T follicular helper cell (primary cell): ENCODE results near the gene NRARP.
A peak's percentile ranks its signal among the peaks of the same experiment; 100 is the strongest.
"Not testable (repeated sequence)": the region's sequence is repeated elsewhere in the genome, so short reads cannot be mapped to it uniquely, and the experiment has no call there.

Experiments
- DNase-seq: peaks from one replicate; pipeline ENCODE4 v3.0.0-alpha.2; 2020; ENCODE audit warnings: low read depth
- total RNA-seq, 2 experiments: gene quantifications; one replicate each; lab custom pipeline; 2026; lab: John Stamatoyannopoulos, UW

The NRARP gene
- 0.66 to 6.4 reads per million in 2 experiments for total RNA-seq

- peak; percentile 87 for DNase-seq
These were observed at the start of gene NRARP for GRCh38 chr9:137302118-137302448. Gene NRARP, minus strand, starts transcription at chr9:137302271. Its CDS starts 343 bp downstream, at chr9:137301928.

GRCh38 chr9:137350696-137351584 is 48.9 kb upstream of the NRARP start:
- no peak for DNase-seq

GRCh38 chr9:137349471-137350033 is 47.5 kb upstream of the NRARP start:
- no peak for DNase-seq

- no peak for DNase-seq
These were observed 46.8 kb upstream of the NRARP start for GRCh38 chr9:137348769-137349470.

GRCh38 chr9:137347928-137348327 is 45.9 kb upstream of the NRARP start:
- DNase-seq: no peak

- DNase-seq: no peak
These were observed 40.4 kb upstream of the NRARP start for GRCh38 chr9:137342482-137342881.

- DNase-seq: no peak
These were observed 39.2 kb upstream of the NRARP start for GRCh38 chr9:137341227-137341626.

- not testable (repeated sequence) for DNase-seq
These were observed 37.9 kb upstream of the NRARP start for GRCh38 chr9:137339908-137340462.

- no peak for DNase-seq
These were observed 37.2 kb upstream of the NRARP start for GRCh38 chr9:137339045-137339907.

- no peak for DNase-seq
These were observed 34.7 kb upstream of the NRARP start for GRCh38 chr9:137336735-137337134.

GRCh38 chr9:137333016-137333671 is 31.1 kb upstream of the NRARP start:
- no peak for DNase-seq

GRCh38 chr9:137331929-137332328 is 29.9 kb upstream of the NRARP start:
- no peak for DNase-seq

GRCh38 chr9:137330689-137331088 is 28.6 kb upstream of the NRARP start:
- DNase-seq: no peak

- DNase-seq: not testable (repeated sequence)
These were observed 27.5 kb upstream of the NRARP start for GRCh38 chr9:137329590-137329989.

- not testable (repeated sequence) for DNase-seq
These were observed 25.8 kb upstream of the NRARP start for GRCh38 chr9:137327641-137328550.

- DNase-seq: no peak
These were observed 24.5 kb upstream of the NRARP start for GRCh38 chr9:137326445-137327065.

GRCh38 chr9:137325799-137326198 is 23.7 kb upstream of the NRARP start:
- no peak for DNase-seq

GRCh38 chr9:137325124-137325523 is 23.1 kb upstream of the NRARP start:
- DNase-seq: no peak
